IMR-90 (cell line): ENCODE data around the gene NF2. TPM values are rescaled to one million over a fixed set of nuclear protein-coding genes. Genes with fewer than 3 reads are reported as not detected.

Source experiments
- ATAC-seq: fragments of 200-7000 bp; cut with Tn5 transposase; 2 replicates; pipeline ENCODE4 v1.9.1; 2020; ENCODE audit warnings: low read depth, mild to moderate bottlenecking, moderate library complexity
- BruUV-seq: library from RNA; stranded (reverse); fragments of 400-500 nt; replicated peaks from 2 replicates; lab custom pipeline; 2021; lab: Mats Ljungman, UMichigan
- CTCF ChIA-PET: fragments of 300-600 bp; formaldehyde crosslinking; extraction: SDS; loops from one replicate; lab custom pipeline; 2021; ENCODE audit warnings: antibody characterized with exemption; lab: Yijun Ruan, JAX
- POLR2A ChIA-PET: fragments of 300-600 bp; sonication (Branson Sonifier 250); formaldehyde crosslinking; loops from one replicate; lab custom pipeline; 2022; ENCODE audit warnings: antibody characterized with exemption; ENCODE audit not compliant: unreplicated experiment; lab: Charles Lee
- DNase-seq: peaks from one replicate; pipeline ENCODE4 v3.0.0; 2013
- H2AFZ ChIP-seq: replicated peaks from 2 replicates; pipeline ENCODE3; 2013; ENCODE audit warnings: low read length, mild to moderate bottlenecking; ENCODE audit not compliant: poor library complexity
- H2AK5ac ChIP-seq: 2 replicates; pipeline ENCODE4 v1.6.1; 2013; ENCODE audit warnings: low read depth, low read length, inconsistent platforms
- H2AK9ac ChIP-seq: replicated peaks from 2 replicates; pipeline ENCODE3; 2013; ENCODE audit warnings: mild to moderate bottlenecking, low read depth, low read length, moderate library complexity; ENCODE audit not compliant: poor library complexity
- H2BK120ac ChIP-seq: 2 replicates; pipeline ENCODE4 v1.6.1; 2013; ENCODE audit warnings: low read depth, low read length, inconsistent platforms
- H2BK15ac ChIP-seq: 3 replicates; pipeline ENCODE4 v1.6.1; 2013; ENCODE audit warnings: low read depth, low read length, inconsistent platforms
- H2BK20ac ChIP-seq: 2 replicates; pipeline ENCODE4 v1.6.1; 2013; ENCODE audit warnings: low read depth, mild to moderate bottlenecking, inconsistent platforms, low read length, moderate library complexity
- H2BK5ac ChIP-seq: 2 replicates; pipeline ENCODE4 v1.6.1; 2013; ENCODE audit warnings: mild to moderate bottlenecking, low read depth, low read length, inconsistent platforms; ENCODE audit not compliant: poor library complexity, severe bottlenecking
- H3K14ac ChIP-seq: replicated peaks from 2 replicates; pipeline ENCODE4 v1.6.1; 2013; ENCODE audit warnings: low read depth, low read length, inconsistent platforms
- H3K18ac ChIP-seq: 2 replicates; pipeline ENCODE4 v1.6.1; 2013; ENCODE audit warnings: low read depth, low read length, control low read depth
- H3K23ac ChIP-seq: 2 replicates; pipeline ENCODE4 v1.6.1; 2013; ENCODE audit warnings: low read depth, low read length, inconsistent platforms
- H3K27ac ChIP-seq: 2 replicates; pipeline ENCODE4 v1.5.1; 2013; ENCODE audit warnings: mild to moderate bottlenecking, control low read depth, low read length; ENCODE audit not compliant: insufficient read depth
- H3K27me3 ChIP-seq: 2 replicates; pipeline ENCODE4 v1.6.1; 2013; ENCODE audit warnings: low read length; ENCODE audit not compliant: control insufficient read depth, insufficient read depth
- H3K36me3 ChIP-seq: 2 replicates; pipeline ENCODE4 v1.6.1; 2013; ENCODE audit warnings: low read length, mixed read lengths; ENCODE audit not compliant: control insufficient read depth, insufficient read depth
- H3K4ac ChIP-seq: 2 replicates; pipeline ENCODE4 v1.6.1; 2013; ENCODE audit warnings: low read depth, low read length, inconsistent platforms
- H3K4me1 ChIP-seq: 2 replicates; pipeline ENCODE4 v1.6.1; 2013; ENCODE audit warnings: low read length, mixed read lengths; ENCODE audit not compliant: control insufficient read depth, insufficient read depth
- H3K4me2 ChIP-seq: 2 replicates; pipeline ENCODE4 v1.6.1; 2013; ENCODE audit warnings: low read depth, mild to moderate bottlenecking, control low read depth, low read length, moderate library complexity
- H3K4me3 ChIP-seq: 2 replicates; pipeline ENCODE4 v1.5.1; 2013; ENCODE audit warnings: low read depth, mild to moderate bottlenecking, control low read depth, low read length, moderate library complexity; ENCODE audit not compliant: insufficient read depth
- H3K56ac ChIP-seq: 2 replicates; pipeline ENCODE4 v1.6.1; 2013; ENCODE audit warnings: low read length, inconsistent platforms; ENCODE audit not compliant: insufficient read depth; ENCODE audit errors: extremely low read depth
- H3K79me1 ChIP-seq, 2 experiments: 2 replicates each; pipeline ENCODE4 v1.6.1; 2013; ENCODE audit warnings: low read length in 2 of 2, inconsistent platforms in 1 of 2, low read depth in 1 of 2
- H3K9ac ChIP-seq: 2 replicates; pipeline ENCODE4 v1.6.1; 2013; ENCODE audit warnings: low read depth, low read length, control low read depth
- H3K9me1 ChIP-seq: 2 replicates; pipeline ENCODE4 v1.6.1; 2013; ENCODE audit warnings: low read length, inconsistent platforms; ENCODE audit not compliant: insufficient read depth
- H3K9me3 ChIP-seq: 2 replicates; pipeline ENCODE4 v1.6.1; 2013; ENCODE audit warnings: low read length; ENCODE audit not compliant: control insufficient read depth, insufficient read depth
- H4K20me1 ChIP-seq: 2 replicates; pipeline ENCODE4 v1.6.1; 2013; ENCODE audit warnings: low read length, inconsistent platforms; ENCODE audit not compliant: insufficient read depth
- H4K5ac ChIP-seq: 2 replicates; pipeline ENCODE4 v1.6.1; 2013; ENCODE audit warnings: mild to moderate bottlenecking, low read depth, low read length, control low read depth
- H4K8ac ChIP-seq, 2 experiments: 2 replicates each; pipeline ENCODE4 v1.6.1; 2013; ENCODE audit warnings: low read depth in 2 of 2, low read length in 2 of 2, control low read depth in 1 of 2, inconsistent platforms in 1 of 2
- H4K91ac ChIP-seq: 2 replicates; pipeline ENCODE4 v1.6.1; 2013; ENCODE audit warnings: low read depth, low read length, inconsistent platforms; ENCODE audit not compliant: insufficient read depth
- BHLHE40 ChIP-seq: fragments of 150-350 bp; IDR thresholded peaks from 2 replicates; pipeline ENCODE4 v1.6.1; 2016; ENCODE audit warnings: mild to moderate bottlenecking, low read depth, low read length
- CEBPB ChIP-seq: IDR thresholded peaks from 2 replicates; pipeline ENCODE4 v1.6.1; 2012; ENCODE audit warnings: low read depth, low read length, improper control_type of control experiment
- CHD1 ChIP-seq: IDR thresholded peaks from 2 replicates; pipeline ENCODE4 v1.6.1; 2012; ENCODE audit warnings: low read depth, low read length, improper control_type of control experiment
- FOS ChIP-seq: fragments of 150-350 bp; IDR thresholded peaks from 2 replicates; pipeline ENCODE4 v1.6.1; 2016; ENCODE audit warnings: low read depth, low read length
- MAFK ChIP-seq: IDR thresholded peaks from 2 replicates; pipeline ENCODE4 v1.6.1; 2012; ENCODE audit warnings: low read depth, low read length, improper control_type of control experiment
- MAZ ChIP-seq: IDR thresholded peaks from 2 replicates; pipeline ENCODE4 v1.6.1; 2012; ENCODE audit warnings: low read depth, mild to moderate bottlenecking, low read length, improper control_type of control experiment, moderate library complexity, borderline replicate concordance
- MXI1 ChIP-seq: IDR thresholded peaks from 2 replicates; pipeline ENCODE4 v1.6.1; 2012; ENCODE audit warnings: low read depth, mild to moderate bottlenecking, low read length, moderate library complexity, borderline replicate concordance
- NFE2L2 ChIP-seq: fragments of 150-350 bp; IDR thresholded peaks from 2 replicates; pipeline ENCODE4 v1.6.1; 2016; ENCODE audit warnings: low read depth, mild to moderate bottlenecking, low read length
- POLR2A ChIP-seq: IDR thresholded peaks from 2 replicates; pipeline ENCODE4 v1.6.1; 2012; ENCODE audit warnings: mild to moderate bottlenecking, low read depth, low read length
- RAD21 ChIP-seq: IDR thresholded peaks from 2 replicates; pipeline ENCODE4 v1.6.1; 2012; ENCODE audit warnings: low read length, improper control_type of control experiment
- RCOR1 ChIP-seq: IDR thresholded peaks from 2 replicates; pipeline ENCODE4 v1.6.1; 2012; ENCODE audit warnings: mild to moderate bottlenecking, low read length, improper control_type of control experiment; ENCODE audit not compliant: insufficient replicate concordance
- RFX5 ChIP-seq: IDR thresholded peaks from 2 replicates; pipeline ENCODE4 v1.8.0; 2012; ENCODE audit warnings: low read depth, mild to moderate bottlenecking, low read length, moderate library complexity
- SMC3 ChIP-seq: fragments of 150-350 bp; IDR thresholded peaks from 2 replicates; pipeline ENCODE4 v1.6.1; 2016; ENCODE audit warnings: low read depth, mild to moderate bottlenecking, antibody characterized with exemption, low read length, moderate library complexity
- WGBS, 2 experiments: methylation state at CpG; one replicate each; pipeline versions ENCODE4 v1.1.5 to v1.1.7; 2013; ENCODE audit warnings: missing lambda C conversion rate in 2 of 2; ENCODE audit not compliant: insufficient read length in 1 of 2; ENCODE audit errors: extremely low coverage in 2 of 2; 5-methylcytosine and 5-hydroxymethylcytosine counted together
- dilution Hi-C: fragments of 300-500 bp; cut with HindIII; formaldehyde crosslinking; loops from one replicate; pipeline ENCODE4 v1.14.3; 2018; ENCODE audit warnings: low sequenced_read_pairs; ENCODE audit not compliant: unreplicated experiment
- in situ Hi-C: fragments of 300-500 bp; cut with MboI; formaldehyde crosslinking; loops from 3 replicates; pipeline ENCODE4 v1.14.3; 2019; ENCODE audit warnings: low sequenced_read_pairs, inconsistent platforms, mixed read lengths
- intact Hi-C: fragments of 100-400 bp; cut with micrococcal nuclease; formaldehyde crosslinking; loops from 2 replicates; pipeline ENCODE4 v1.10.0; 2022
- polyA plus RNA-seq, 3 experiments: library from polyadenylated mRNA; depleted of rRNA; stranded (reverse); fragments of >200 nt; gene quantifications; 2 replicates each; pipeline ENCODE4 v1.2.3, GENCODE V29; 2012; ENCODE audit warnings: low replicate concordance in 1 of 3
- total RNA-seq: library from RNA; depleted of rRNA; stranded (reverse); fragments of >200 nt; gene quantifications from 2 replicates; pipeline ENCODE4 v1.2.3, GENCODE V29; 2012
- TF ChIP-seq, protein P1 (sequence below): fragments of 150-350 bp; IDR thresholded peaks from 2 replicates; pipeline ENCODE4 v1.6.1; 2017; ENCODE audit warnings: mild to moderate bottlenecking, antibody characterized with exemption, low read length, low read depth
- TF ChIP-seq, protein P2 (sequence below): fragments of 150-350 bp; IDR thresholded peaks from 2 replicates; pipeline ENCODE4 v1.6.1; 2016; ENCODE audit warnings: low read depth, mild to moderate bottlenecking, low read length, moderate library complexity, borderline replicate concordance
- TF ChIP-seq, protein P3 (sequence below): conservative IDR thresholded peaks from 2 replicates; pipeline ENCODE4 v1.5.1; 2012; ENCODE audit warnings: mild to moderate bottlenecking, low read depth, low read length, improper control_type of control experiment

NF2 gene
- total and polyA plus RNA-seq, 2 of the 4 experiments (the other 2 are of a cell fraction), result 59.0 to 151 TPM

DNA sequence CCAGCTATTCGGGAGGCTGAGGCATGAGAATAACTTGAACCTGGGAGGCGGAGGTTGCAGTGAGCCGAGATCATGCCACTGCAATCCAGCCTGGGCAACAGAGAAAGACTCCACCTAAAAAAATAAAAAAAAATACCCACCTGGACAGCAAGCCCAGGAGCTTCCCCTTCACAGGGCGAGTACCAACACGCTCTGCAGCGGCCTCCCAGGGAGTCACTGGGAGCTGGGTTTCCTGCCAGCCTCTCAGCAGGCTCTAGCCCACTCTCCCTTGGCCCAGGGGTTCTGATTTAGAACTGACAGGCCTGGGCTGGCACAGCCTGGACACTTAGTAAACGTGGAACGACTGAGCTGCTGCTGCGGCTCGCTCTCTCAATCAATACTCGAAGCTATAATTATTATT lies 114.4 kb downstream of the NF2 start:
- Histone ChIP-seq H3K9me3 (no peaks in the 10 kb centered on the region), H2BK20ac (no peak overlapping the region), H3K4ac (no peak overlapping the region), H4K91ac (no peak overlapping the region), H4K20me1 (peaks cover 14% of the 10 kb centered on the region), H3K18ac (no peak overlapping the region), H3K27ac (no peak overlapping the region), H2AK5ac (no peak overlapping the region), H3K79me1 (no peaks in the 10 kb centered on the region), H3K4me1 (no peaks in the 10 kb centered on the region), H3K14ac (no peak overlapping the region), H4K8ac (no peak overlapping the region), H3K23ac (no peak overlapping the region), H3K36me3 (no peaks in the 10 kb centered on the region), H3K4me2 (no peak overlapping the region), H3K4me3 (no peak overlapping the region), H4K5ac (no peak overlapping the region), H2AFZ (no peak overlapping the region), H2AK9ac (no peak overlapping the region), H2BK5ac (no peak overlapping the region), H3K9me1 (no peaks in the 10 kb centered on the region), H3K27me3 (peaks cover 68% of the 10 kb centered on the region), H2BK120ac (no peak overlapping the region), H3K9ac (no peak overlapping the region), H2BK15ac (no peak overlapping the region), H3K56ac (no peak overlapping the region)
- dilution Hi-C loops, result no loop called here
- CTCF ChIA-PET, result interaction anchor here (0.6 kb wide), 1 partner anchor 29 kb away, joined by 5 read pairs; no protein-coding TSS in a partner anchor
- in situ Hi-C loops, result no loop called here
- BruUV-seq, result no TSS peak
- DNase-seq (no peak), ATAC-seq (no peak)
- POLR2A ChIA-PET, result no interaction called here
- intact Hi-C loops, result no loop called here
- TF ChIP-seq MXI1 (no peak), MAZ (no peak), CHD1 (no peak), RAD21 (no peak), RCOR1 (no peak), BHLHE40 (no peak), POLR2A (no peak), FOS (no peak), CEBPB (no peak), NFE2L2 (no peak), RFX5 (no peak), SMC3 (no peak), MAFK (no peak)
- TF ChIP-seq, protein P1, sequence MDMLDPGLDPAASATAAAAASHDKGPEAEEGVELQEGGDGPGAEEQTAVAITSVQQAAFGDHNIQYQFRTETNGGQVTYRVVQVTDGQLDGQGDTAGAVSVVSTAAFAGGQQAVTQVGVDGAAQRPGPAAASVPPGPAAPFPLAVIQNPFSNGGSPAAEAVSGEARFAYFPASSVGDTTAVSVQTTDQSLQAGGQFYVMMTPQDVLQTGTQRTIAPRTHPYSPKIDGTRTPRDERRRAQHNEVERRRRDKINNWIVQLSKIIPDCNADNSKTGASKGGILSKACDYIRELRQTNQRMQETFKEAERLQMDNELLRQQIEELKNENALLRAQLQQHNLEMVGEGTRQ, result no peak
- TF ChIP-seq, protein P2, sequence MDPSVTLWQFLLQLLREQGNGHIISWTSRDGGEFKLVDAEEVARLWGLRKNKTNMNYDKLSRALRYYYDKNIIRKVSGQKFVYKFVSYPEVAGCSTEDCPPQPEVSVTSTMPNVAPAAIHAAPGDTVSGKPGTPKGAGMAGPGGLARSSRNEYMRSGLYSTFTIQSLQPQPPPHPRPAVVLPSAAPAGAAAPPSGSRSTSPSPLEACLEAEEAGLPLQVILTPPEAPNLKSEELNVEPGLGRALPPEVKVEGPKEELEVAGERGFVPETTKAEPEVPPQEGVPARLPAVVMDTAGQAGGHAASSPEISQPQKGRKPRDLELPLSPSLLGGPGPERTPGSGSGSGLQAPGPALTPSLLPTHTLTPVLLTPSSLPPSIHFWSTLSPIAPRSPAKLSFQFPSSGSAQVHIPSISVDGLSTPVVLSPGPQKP, result no peak
- TF ChIP-seq, protein P3, sequence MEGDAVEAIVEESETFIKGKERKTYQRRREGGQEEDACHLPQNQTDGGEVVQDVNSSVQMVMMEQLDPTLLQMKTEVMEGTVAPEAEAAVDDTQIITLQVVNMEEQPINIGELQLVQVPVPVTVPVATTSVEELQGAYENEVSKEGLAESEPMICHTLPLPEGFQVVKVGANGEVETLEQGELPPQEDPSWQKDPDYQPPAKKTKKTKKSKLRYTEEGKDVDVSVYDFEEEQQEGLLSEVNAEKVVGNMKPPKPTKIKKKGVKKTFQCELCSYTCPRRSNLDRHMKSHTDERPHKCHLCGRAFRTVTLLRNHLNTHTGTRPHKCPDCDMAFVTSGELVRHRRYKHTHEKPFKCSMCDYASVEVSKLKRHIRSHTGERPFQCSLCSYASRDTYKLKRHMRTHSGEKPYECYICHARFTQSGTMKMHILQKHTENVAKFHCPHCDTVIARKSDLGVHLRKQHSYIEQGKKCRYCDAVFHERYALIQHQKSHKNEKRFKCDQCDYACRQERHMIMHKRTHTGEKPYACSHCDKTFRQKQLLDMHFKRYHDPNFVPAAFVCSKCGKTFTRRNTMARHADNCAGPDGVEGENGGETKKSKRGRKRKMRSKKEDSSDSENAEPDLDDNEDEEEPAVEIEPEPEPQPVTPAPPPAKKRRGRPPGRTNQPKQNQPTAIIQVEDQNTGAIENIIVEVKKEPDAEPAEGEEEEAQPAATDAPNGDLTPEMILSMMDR, result no peak
- no CpG with 5 or more reads among the region's 11 CpGs for WGBS, 2 experiments
